GM06990 (cell line): ENCODE data around the gene PNMA8B.

Source experiments
- DNase-seq: peaks from one replicate; pipeline ENCODE4 v3.0.0-alpha.2; 2011; ENCODE audit not compliant: insufficient read length; ENCODE audit errors: extremely low read depth
- H3K27me3 ChIP-seq: replicated peaks from 2 replicates; pipeline ENCODE4 v1.6.0; 2011; ENCODE audit warnings: low read length; ENCODE audit not compliant: control insufficient read depth, insufficient read depth
- H3K36me3 ChIP-seq: 2 replicates; pipeline ENCODE4 v1.5.1; 2011; ENCODE audit warnings: low read length; ENCODE audit not compliant: control insufficient read depth, insufficient read depth
- H3K4me3 ChIP-seq: replicated peaks from 2 replicates; pipeline ENCODE4 v1.5.1; 2011; ENCODE audit warnings: low read depth, mild to moderate bottlenecking, control low read depth, low read length
- TF ChIP-seq, protein P1 (sequence below): IDR thresholded peaks from 2 replicates; pipeline ENCODE4 v1.5.1; 2011; ENCODE audit warnings: low read length, control low read depth, mild to moderate bottlenecking, inconsistent platforms; ENCODE audit not compliant: insufficient read depth, poor library complexity, severe bottlenecking

The PNMA8B gene

DNA sequence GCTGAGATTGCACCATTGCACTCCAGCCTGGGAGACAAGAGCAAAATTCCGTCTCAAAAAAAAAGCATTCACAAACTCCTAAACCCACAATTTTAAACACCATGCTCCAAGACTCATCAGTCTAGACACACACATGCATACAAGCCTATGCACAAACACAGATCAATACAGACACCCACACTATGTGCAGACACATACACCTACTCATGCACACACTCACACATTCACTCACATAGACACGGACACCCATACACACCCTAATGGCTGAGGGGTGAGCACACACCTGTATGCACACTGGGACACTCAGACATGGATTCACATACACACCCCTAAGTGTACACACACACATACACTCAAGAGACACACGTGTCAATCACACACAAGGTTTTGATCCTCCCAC, 9.3 kb downstream of the PNMA8B start:
- TF ChIP-seq, protein P1, sequence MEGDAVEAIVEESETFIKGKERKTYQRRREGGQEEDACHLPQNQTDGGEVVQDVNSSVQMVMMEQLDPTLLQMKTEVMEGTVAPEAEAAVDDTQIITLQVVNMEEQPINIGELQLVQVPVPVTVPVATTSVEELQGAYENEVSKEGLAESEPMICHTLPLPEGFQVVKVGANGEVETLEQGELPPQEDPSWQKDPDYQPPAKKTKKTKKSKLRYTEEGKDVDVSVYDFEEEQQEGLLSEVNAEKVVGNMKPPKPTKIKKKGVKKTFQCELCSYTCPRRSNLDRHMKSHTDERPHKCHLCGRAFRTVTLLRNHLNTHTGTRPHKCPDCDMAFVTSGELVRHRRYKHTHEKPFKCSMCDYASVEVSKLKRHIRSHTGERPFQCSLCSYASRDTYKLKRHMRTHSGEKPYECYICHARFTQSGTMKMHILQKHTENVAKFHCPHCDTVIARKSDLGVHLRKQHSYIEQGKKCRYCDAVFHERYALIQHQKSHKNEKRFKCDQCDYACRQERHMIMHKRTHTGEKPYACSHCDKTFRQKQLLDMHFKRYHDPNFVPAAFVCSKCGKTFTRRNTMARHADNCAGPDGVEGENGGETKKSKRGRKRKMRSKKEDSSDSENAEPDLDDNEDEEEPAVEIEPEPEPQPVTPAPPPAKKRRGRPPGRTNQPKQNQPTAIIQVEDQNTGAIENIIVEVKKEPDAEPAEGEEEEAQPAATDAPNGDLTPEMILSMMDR = no peak
- DNase-seq = no peak
- H3K36me3 ChIP-seq = no peaks in the 10 kb centered on the region
- no peak overlapping the region for H3K4me3 ChIP-seq
- H3K27me3 ChIP-seq = peaks cover 3% of the 10 kb centered on the region

DNA sequence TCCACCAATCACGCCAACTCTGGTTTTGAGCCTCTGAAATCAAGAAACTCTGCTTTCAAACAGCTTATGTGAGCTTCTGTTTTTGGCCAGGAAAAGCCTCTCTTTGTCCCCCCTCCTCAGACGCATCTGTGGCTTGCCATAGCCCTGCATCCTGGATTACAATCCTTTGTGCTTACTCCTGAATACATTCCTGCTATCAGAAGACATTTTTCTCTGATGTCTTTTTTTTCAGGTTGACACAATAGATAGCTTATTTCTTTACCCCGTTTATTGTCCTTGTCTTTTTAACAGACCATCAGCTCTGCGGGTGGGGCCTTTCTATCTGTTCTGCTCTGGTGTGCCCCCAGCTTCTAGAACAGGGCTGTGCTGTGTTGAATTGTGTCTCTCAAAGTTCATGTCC, 11.0 kb downstream of the PNMA8B start:
- TF ChIP-seq, protein P1 = no peak
- no peak for DNase-seq
- H3K4me3 ChIP-seq = no peak overlapping the region
- no peaks in the 10 kb centered on the region for H3K36me3 ChIP-seq
- H3K27me3 ChIP-seq = peaks cover 1% of the 10 kb centered on the region

GRCh38 chr19:46482631-46483030, 13.0 kb downstream of the PNMA8B start:
- Histone ChIP-seq H3K27me3 (peaks cover 1% of the 10 kb centered on the region; the same call in 1 of the 2 replicates), H3K36me3 (no peaks in the 10 kb centered on the region), H3K4me3 (no peak overlapping the region)
- no peak for DNase-seq
- TF ChIP-seq, protein P1 = no peak

- no peak for DNase-seq
- Histone ChIP-seq H3K36me3 (no peaks in the 10 kb centered on the region), H3K27me3 (peaks cover 1% of the 10 kb centered on the region; the same call in 1 of the 2 replicates), H3K4me3 (no peak overlapping the region)
- TF ChIP-seq, protein P1 = no peak
These were observed 13.7 kb downstream of the PNMA8B start for GRCh38 chr19:46481947-46482346.

DNA sequence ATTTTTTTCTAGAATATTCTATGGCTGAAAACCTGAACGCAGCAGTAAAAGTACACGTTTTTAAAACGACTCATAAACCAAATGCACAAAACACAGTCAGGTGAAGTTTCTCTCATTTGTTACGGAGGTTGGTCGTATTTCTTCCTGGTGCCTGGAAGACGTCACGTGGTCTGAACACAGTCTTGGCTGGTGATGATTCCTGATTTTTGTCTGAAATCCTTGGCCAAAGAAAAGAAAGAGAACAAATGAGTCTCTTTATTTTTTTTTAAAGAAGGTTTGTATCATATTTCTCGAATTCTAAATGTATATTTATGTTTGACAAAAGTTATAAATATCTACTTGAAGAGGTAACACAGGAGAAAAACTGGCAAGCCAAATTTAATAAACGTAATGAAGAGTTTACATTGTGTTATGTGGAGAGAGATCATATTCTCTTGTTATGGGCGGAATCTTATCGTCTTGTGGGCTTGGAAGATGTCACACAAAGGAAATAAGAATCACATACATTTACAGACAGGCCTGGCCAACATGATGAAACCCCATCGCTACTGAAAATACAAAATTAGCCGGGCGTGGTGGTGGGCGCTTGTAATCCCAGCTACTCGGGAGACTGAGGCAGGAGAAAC, 14.3 kb downstream of the PNMA8B start:
- TF ChIP-seq, protein P1 = no peak
- no peak for DNase-seq
- H3K27me3 ChIP-seq = peaks cover under 1% of the 10 kb centered on the region; the same call in 1 of the 2 replicates
- no peak overlapping the region for H3K4me3 ChIP-seq
- H3K36me3 ChIP-seq = no peaks in the 10 kb centered on the region

- Histone ChIP-seq H3K36me3 (no peaks in the 10 kb centered on the region), H3K27me3 (no peaks in the 10 kb centered on the region), H3K4me3 (no peak overlapping the region)
- no peak for DNase-seq
- TF ChIP-seq, protein P1 = no peak
These were observed 15.3 kb downstream of the PNMA8B start for GRCh38 chr19:46480415-46480814.
